Measurements from ENCODE around the gene PLEKHM1.
"Not testable (repeated sequence)": the region's sequence is repeated elsewhere in the genome, so short reads cannot be mapped to it uniquely, and the experiment has no call there.

PLEKHM1 gene

GRCh38 chr17:45460422-45460821, 30.1 kb downstream of the PLEKHM1 start:
- not testable (repeated sequence) for DNase-seq

- not testable (repeated sequence) for DNase-seq
Measured at GRCh38 chr17:45454341-45454740, 36.2 kb downstream of the PLEKHM1 start.

- not testable (repeated sequence) for DNase-seq
Measured at GRCh38 chr17:45453731-45454130, 36.8 kb downstream of the PLEKHM1 start.

GRCh38 chr17:45453225-45453534, 37.3 kb downstream of the PLEKHM1 start:
- not testable (repeated sequence) for DNase-seq

- not testable (repeated sequence) for DNase-seq
Measured at GRCh38 chr17:45452329-45453224, 37.9 kb downstream of the PLEKHM1 start.

- DNase-seq = not testable (repeated sequence)
Measured at GRCh38 chr17:45451660-45452059, 38.9 kb downstream of the PLEKHM1 start.

GRCh38 chr17:45451131-45451530, 39.4 kb downstream of the PLEKHM1 start:
- DNase-seq = no peak

GRCh38 chr17:45449708-45450329, 40.7 kb downstream of the PLEKHM1 start:
- DNase-seq = not testable (repeated sequence)

GRCh38 chr17:45449260-45449659, 41.3 kb downstream of the PLEKHM1 start:
- not testable (repeated sequence) for DNase-seq

- not testable (repeated sequence) for DNase-seq
Measured at GRCh38 chr17:45448483-45448882, 42.0 kb downstream of the PLEKHM1 start.

GRCh38 chr17:45448066-45448465, 42.5 kb downstream of the PLEKHM1 start:
- not testable (repeated sequence) for DNase-seq

GRCh38 chr17:45447650-45448049, 42.9 kb downstream of the PLEKHM1 start:
- DNase-seq = not testable (repeated sequence)

- not testable (repeated sequence) for DNase-seq
Measured at GRCh38 chr17:45446872-45447625, 43.5 kb downstream of the PLEKHM1 start.

- not testable (repeated sequence) for DNase-seq
Measured at GRCh38 chr17:45445901-45446743, 44.4 kb downstream of the PLEKHM1 start.

GRCh38 chr17:45444856-45445820, 45.4 kb downstream of the PLEKHM1 start:
- not testable (repeated sequence) for DNase-seq

- not testable (repeated sequence) for DNase-seq
Measured at GRCh38 chr17:45444301-45444700, 46.2 kb downstream of the PLEKHM1 start.

- not testable (repeated sequence) for DNase-seq
Measured at GRCh38 chr17:45443371-45444260, 46.9 kb downstream of the PLEKHM1 start.

GRCh38 chr17:45441526-45442310, 48.8 kb downstream of the PLEKHM1 start:
- DNase-seq = no peak

- DNase-seq = not testable (repeated sequence)
Measured at GRCh38 chr17:45440839-45441515, 49.5 kb downstream of the PLEKHM1 start.
